Ectodermal cell (in vitro differentiated cells): Measurements from ENCODE around the gene HOXA3.

Source experiments
- H3K27ac ChIP-seq: 2 replicates; pipeline ENCODE4 v1.7.0; 2013; ENCODE audit warnings: mild to moderate bottlenecking, low read depth, low read length; ENCODE audit not compliant: insufficient read depth, poor library complexity, severe bottlenecking
- H3K27me3 ChIP-seq: 2 replicates; pipeline ENCODE4 v1.7.0; 2013; ENCODE audit warnings: mild to moderate bottlenecking, low read length; ENCODE audit not compliant: insufficient read depth, control insufficient read depth, poor library complexity, severe bottlenecking
- H3K36me3 ChIP-seq: one replicate; pipeline ENCODE4 v1.7.0; 2013; ENCODE audit warnings: low read length; ENCODE audit not compliant: control insufficient read depth, insufficient read depth
- H3K4me1 ChIP-seq: one replicate; pipeline ENCODE4 v1.7.0; 2013; ENCODE audit warnings: low read length; ENCODE audit not compliant: control insufficient read depth, insufficient read depth
- H3K4me3 ChIP-seq: 2 replicates; pipeline ENCODE4 v1.7.0; 2013; ENCODE audit warnings: low read depth, low read length, control low read depth; ENCODE audit not compliant: insufficient read depth
- H3K9me3 ChIP-seq: 2 replicates; pipeline ENCODE4 v1.7.0; 2013; ENCODE audit warnings: mild to moderate bottlenecking, low read length, moderate library complexity; ENCODE audit not compliant: control insufficient read depth
- WGBS, 2 experiments: methylation state at CpG; one replicate each; pipeline ENCODE4 v1.1.7; 2013; ENCODE audit warnings: missing lambda C conversion rate in 2 of 2; 5-methylcytosine and 5-hydroxymethylcytosine counted together

HOXA3 gene

GRCh38 chr7:27182861-27183681 is 30.7 kb upstream of the HOXA3 start:
- no peaks in the 10 kb centered on the region for H3K4me1 ChIP-seq
- no peaks in the 10 kb centered on the region for H3K9me3 ChIP-seq
- H3K27ac ChIP-seq: no peak overlapping the region
- H3K4me3 ChIP-seq: no peak overlapping the region
- H3K36me3 ChIP-seq: no peaks in the 10 kb centered on the region
- WGBS, 2 experiments: 1 to 2% methylated on average over 39 of the region's 39 CpGs
- H3K27me3 ChIP-seq: peaks cover 100% of the 10 kb centered on the region

GRCh38 chr7:27182285-27182841 is 30.0 kb upstream of the HOXA3 start:
- H3K4me1 ChIP-seq: no peaks in the 10 kb centered on the region
- H3K27ac ChIP-seq: no peak overlapping the region
- WGBS, 2 experiments: 17 to 27% methylated on average over 4 of the region's 4 CpGs
- peaks cover 100% of the 10 kb centered on the region for H3K27me3 ChIP-seq
- H3K9me3 ChIP-seq: no peaks in the 10 kb centered on the region
- no peaks in the 10 kb centered on the region for H3K36me3 ChIP-seq
- H3K4me3 ChIP-seq: no peak overlapping the region

GRCh38 chr7:27181795-27182275 is 29.5 kb upstream of the HOXA3 start:
- H3K36me3 ChIP-seq: no peaks in the 10 kb centered on the region
- WGBS, 2 experiments: 38 to 40% methylated on average over 4 of the region's 4 CpGs
- no peaks in the 10 kb centered on the region for H3K4me1 ChIP-seq
- H3K27me3 ChIP-seq: peaks cover 100% of the 10 kb centered on the region
- H3K9me3 ChIP-seq: no peaks in the 10 kb centered on the region
- H3K27ac ChIP-seq: no peak overlapping the region
- no peak overlapping the region for H3K4me3 ChIP-seq

GRCh38 chr7:27180431-27181420 is 28.3 kb upstream of the HOXA3 start:
- Histone ChIP-seq H3K4me3 (no peak overlapping the region), H3K27me3 (peaks cover 100% of the 10 kb centered on the region), H3K4me1 (no peaks in the 10 kb centered on the region), H3K9me3 (no peaks in the 10 kb centered on the region), H3K36me3 (no peaks in the 10 kb centered on the region), H3K27ac (no peak overlapping the region)
- 30 to 37% methylated on average over 12 of the region's 12 CpGs for WGBS, 2 experiments

- no peaks in the 10 kb centered on the region for H3K4me1 ChIP-seq
- H3K27ac ChIP-seq: no peak overlapping the region
- no peaks in the 10 kb centered on the region for H3K9me3 ChIP-seq
- H3K27me3 ChIP-seq: peaks cover 100% of the 10 kb centered on the region
- H3K4me3 ChIP-seq: no peak overlapping the region
- WGBS, 2 experiments: 4 to 7% methylated on average over 56 of the region's 56 CpGs
- H3K36me3 ChIP-seq: no peaks in the 10 kb centered on the region
Measured at GRCh38 chr7:27179503-27180430, 27.4 kb upstream of the HOXA3 start.

GRCh38 chr7:27179030-27179429 is 26.6 kb upstream of the HOXA3 start:
- H3K4me1 ChIP-seq: no peaks in the 10 kb centered on the region
- no peaks in the 10 kb centered on the region for H3K9me3 ChIP-seq
- no peaks in the 10 kb centered on the region for H3K36me3 ChIP-seq
- no peak overlapping the region for H3K4me3 ChIP-seq
- WGBS, 2 experiments: 7 to 12% methylated on average over 14 of the region's 14 CpGs
- no peak overlapping the region for H3K27ac ChIP-seq
- H3K27me3 ChIP-seq: peaks cover 100% of the 10 kb centered on the region

GRCh38 chr7:27178366-27178765 is 26.0 kb upstream of the HOXA3 start:
- no peaks in the 10 kb centered on the region for H3K36me3 ChIP-seq
- no peaks in the 10 kb centered on the region for H3K4me1 ChIP-seq
- H3K4me3 ChIP-seq: no peak overlapping the region
- H3K27me3 ChIP-seq: peaks cover 100% of the 10 kb centered on the region
- WGBS, 2 experiments: 20 to 31% methylated on average over 6 of the region's 6 CpGs
- no peak overlapping the region for H3K27ac ChIP-seq
- H3K9me3 ChIP-seq: no peaks in the 10 kb centered on the region

GRCh38 chr7:27177795-27178320 is 25.5 kb upstream of the HOXA3 start:
- no peaks in the 10 kb centered on the region for H3K36me3 ChIP-seq
- H3K9me3 ChIP-seq: no peaks in the 10 kb centered on the region
- H3K27me3 ChIP-seq: peaks cover 100% of the 10 kb centered on the region
- no peak overlapping the region for H3K27ac ChIP-seq
- no peaks in the 10 kb centered on the region for H3K4me1 ChIP-seq
- H3K4me3 ChIP-seq: no peak overlapping the region
- 28 to 31% methylated on average over 5 of the region's 5 CpGs for WGBS, 2 experiments
